ENCODE data around the gene PTPRN2. TPM values are rescaled to one million over a fixed set of nuclear protein-coding genes. Genes with fewer than 3 reads are reported as not detected.

Gene PTPRN2
- total and polyA plus RNA-seq, 9 of the 15 experiments (the other 6 are each of a cell fraction or from before 2014, with no cell fraction given) = not detected

GRCh38 chr7:157490465-157490912, 1097.1 kb downstream of the PTPRN2 start (continued):
- no peak for TF ChIP-seq ZBTB5 (IDR thresholded peaks at IDR 0.05)
- no peak for TF ChIP-seq ZBTB17 (CRISPR knock-in tag; IDR thresholded peaks at IDR 0.05)
- no peak for TF ChIP-seq TFAP4 (CRISPR knock-in tag; IDR thresholded peaks at IDR 0.05; ENCODE audit: borderline replicate concordance)
- peak; percentile 36 to 58; a peak in 2 of 4 replicates for TF ChIP-seq NRF1 (conservative IDR thresholded peaks at IDR 0.05 in 1 of 2, IDR thresholded peaks at IDR 0.05 in 1 of 2)
- no peak for TF ChIP-seq CREBBP (IDR thresholded peaks at IDR 0.05; ENCODE audit: low read depth, low read length)
- no peak for TF ChIP-seq ZNF830 (CRISPR knock-in tag; IDR thresholded peaks at IDR 0.05)
- TF ChIP-seq PKNOX1 (IDR thresholded peaks at IDR 0.05) = peak; percentile 89
- peak; percentile 51; the same call in 1 of the 2 replicates for TF ChIP-seq CREM (IDR thresholded peaks at IDR 0.05; ENCODE audit: low read depth)
- peak; percentile 43; the same call in 1 of the 2 replicates for TF ChIP-seq CC2D1A (IDR thresholded peaks at IDR 0.05)
- peak; percentile 73; the same call in 1 of the 2 replicates for TF ChIP-seq JUN (IDR thresholded peaks at IDR 0.05; ENCODE audit: borderline replicate concordance, low read depth, low read length)
- TF ChIP-seq JUN (CRISPR knock-in tag; IDR thresholded peaks at IDR 0.05; ENCODE audit: borderline replicate concordance) = no peak
- TF ChIP-seq ZMIZ1 (IDR thresholded peaks at IDR 0.05; ENCODE audit: low read depth in 2 of 2, low read length in 2 of 2) = no peak
- no peak for TF ChIP-seq ZNF263 (CRISPR knock-in tag; IDR thresholded peaks at IDR 0.05; ENCODE audit: borderline replicate concordance)
- no peak for TF ChIP-seq SRSF3 (IDR thresholded peaks at IDR 0.05; ENCODE audit: insufficient read depth, low read length)
- 0 out of 2 replicates have a peak, but pooled peaks have one; percentile 7 for TF ChIP-seq USF1 (CRISPR knock-in tag; IDR thresholded peaks at IDR 0.05)
- TF ChIP-seq NR0B1 (IDR thresholded peaks at IDR 0.05; ENCODE audit: partially characterized antibody) = no peak
- no peak for TF ChIP-seq SNAPC5 (CRISPR knock-in tag; IDR thresholded peaks at IDR 0.05)
- no peak for TF ChIP-seq ZNF764 (CRISPR knock-in tag; IDR thresholded peaks at IDR 0.05; ENCODE audit: low read depth)
